Measurements from ENCODE around the gene AQP6. TPM values are rescaled to one million over a fixed set of nuclear protein-coding genes. Genes with fewer than 3 reads are reported as not detected.

The AQP6 gene
- total RNA-seq, 1 donor, result 0.09 TPM

DNA sequence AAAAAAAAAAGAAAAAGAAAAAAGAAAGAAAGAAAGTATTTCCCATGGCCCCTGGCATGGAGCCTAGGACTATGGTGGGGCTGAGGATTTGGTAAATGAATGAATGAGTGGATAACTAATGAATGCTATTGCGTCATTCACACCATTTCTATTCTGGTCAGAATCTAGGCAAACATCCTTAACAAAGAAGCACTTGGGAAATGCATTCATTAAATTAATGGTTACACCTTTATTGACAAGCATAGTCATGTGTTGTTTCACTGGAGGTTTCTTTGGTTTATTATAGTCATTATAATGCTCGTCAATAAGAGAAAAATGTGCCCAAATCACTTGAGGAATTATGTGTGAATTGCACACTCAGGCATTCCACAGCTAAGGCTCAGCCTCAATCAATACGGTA is 35.8 kb upstream of the AQP6 start:
- TF ChIP-seq, protein P1, sequence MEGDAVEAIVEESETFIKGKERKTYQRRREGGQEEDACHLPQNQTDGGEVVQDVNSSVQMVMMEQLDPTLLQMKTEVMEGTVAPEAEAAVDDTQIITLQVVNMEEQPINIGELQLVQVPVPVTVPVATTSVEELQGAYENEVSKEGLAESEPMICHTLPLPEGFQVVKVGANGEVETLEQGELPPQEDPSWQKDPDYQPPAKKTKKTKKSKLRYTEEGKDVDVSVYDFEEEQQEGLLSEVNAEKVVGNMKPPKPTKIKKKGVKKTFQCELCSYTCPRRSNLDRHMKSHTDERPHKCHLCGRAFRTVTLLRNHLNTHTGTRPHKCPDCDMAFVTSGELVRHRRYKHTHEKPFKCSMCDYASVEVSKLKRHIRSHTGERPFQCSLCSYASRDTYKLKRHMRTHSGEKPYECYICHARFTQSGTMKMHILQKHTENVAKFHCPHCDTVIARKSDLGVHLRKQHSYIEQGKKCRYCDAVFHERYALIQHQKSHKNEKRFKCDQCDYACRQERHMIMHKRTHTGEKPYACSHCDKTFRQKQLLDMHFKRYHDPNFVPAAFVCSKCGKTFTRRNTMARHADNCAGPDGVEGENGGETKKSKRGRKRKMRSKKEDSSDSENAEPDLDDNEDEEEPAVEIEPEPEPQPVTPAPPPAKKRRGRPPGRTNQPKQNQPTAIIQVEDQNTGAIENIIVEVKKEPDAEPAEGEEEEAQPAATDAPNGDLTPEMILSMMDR (IDR thresholded peaks at IDR 0.05; ENCODE audit: insufficient read depth, low read length), result no peak
- DNase-seq (ENCODE audit: low read depth), result no peak
- no peak overlapping the region for H3K4me3 ChIP-seq (ENCODE audit: low read depth, low read length)

DNA sequence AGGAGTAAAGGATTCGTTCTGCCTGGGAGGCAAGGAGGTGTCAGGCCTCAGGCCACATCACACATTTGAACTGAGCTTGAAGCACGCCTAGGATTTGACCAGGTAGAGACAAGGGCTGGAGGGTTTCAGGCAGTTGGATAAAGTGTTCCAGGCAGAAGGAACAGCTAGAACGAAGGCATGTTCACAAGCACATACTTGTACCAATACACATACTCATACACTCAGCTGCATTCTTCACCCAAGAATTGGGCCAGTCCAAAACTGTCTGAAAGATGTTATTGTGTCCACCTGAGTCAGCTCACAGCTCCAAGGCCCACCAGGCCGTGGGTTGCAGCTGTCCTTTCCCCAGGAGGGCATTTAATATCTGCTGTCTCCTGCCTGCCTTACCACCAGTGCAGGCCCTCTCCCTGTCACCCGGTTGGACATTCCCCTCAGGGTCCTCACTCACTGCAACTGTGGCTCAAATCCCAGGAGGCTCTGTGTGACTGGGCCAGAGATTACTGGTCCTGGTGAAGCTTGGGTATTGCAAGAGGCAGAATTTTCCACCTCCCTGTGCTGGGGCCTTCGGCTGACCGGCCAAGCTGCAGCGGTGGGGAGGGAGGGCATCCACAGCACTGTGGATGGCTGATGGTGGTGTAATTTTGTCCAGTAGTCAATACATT is 35.0 kb upstream of the AQP6 start:
- TF ChIP-seq, protein P1 (IDR thresholded peaks at IDR 0.05; ENCODE audit: insufficient read depth, low read length), result no peak

DNA sequence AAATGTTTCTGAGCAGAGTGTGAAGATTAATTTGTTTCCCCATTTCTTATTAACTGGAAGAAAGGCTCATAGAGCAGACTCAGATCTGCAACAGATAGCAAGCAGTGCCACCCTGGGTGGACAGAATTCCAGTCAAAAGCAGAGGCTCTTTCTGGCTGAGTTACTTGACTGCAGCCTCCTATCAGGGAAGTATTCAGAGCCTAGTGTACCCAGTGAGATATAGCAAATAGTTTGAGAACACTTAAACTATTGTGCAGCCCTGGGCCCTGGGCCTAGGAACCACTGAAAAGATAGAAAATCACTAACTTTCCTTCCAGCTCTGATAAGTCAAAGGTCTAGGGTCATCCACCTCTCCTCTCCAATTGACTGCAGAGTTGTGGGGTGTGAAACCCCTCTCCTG is 33.4 kb upstream of the AQP6 start:
- DNase-seq (ENCODE audit: low read depth), result no peak
- no peak overlapping the region for H3K4me3 ChIP-seq (ENCODE audit: low read depth, low read length)
- TF ChIP-seq, protein P1 (IDR thresholded peaks at IDR 0.05; ENCODE audit: insufficient read depth, low read length), result no peak

More for the DNA sequence above, 35.0 kb upstream of the AQP6 start:
- DNase-seq (ENCODE audit: low read depth), result no peak
- no peak overlapping the region for H3K4me3 ChIP-seq (ENCODE audit: low read depth, low read length)

DNA sequence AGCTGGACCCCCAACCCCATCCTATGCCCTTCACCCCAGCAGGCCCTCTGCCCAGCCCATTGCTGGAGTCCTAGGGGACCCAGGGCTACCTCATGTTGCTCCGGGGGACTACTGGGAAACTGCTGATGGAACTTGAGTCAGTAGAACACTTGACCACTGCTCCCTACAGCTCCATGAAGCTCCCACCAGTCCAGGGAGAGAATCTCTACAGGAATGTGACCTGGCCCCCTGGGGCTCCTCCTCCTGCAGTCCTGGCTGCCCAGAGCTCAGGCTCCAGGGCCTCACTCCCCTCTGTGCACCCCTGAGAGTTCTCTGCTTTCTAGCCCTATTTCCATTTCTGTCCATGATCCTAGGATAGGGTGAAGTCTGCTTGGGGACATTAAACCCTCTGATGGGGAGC is 33.0 kb upstream of the AQP6 start:
- DNase-seq (ENCODE audit: low read depth), result no peak
- TF ChIP-seq, protein P1 (IDR thresholded peaks at IDR 0.05; ENCODE audit: insufficient read depth, low read length), result no peak
- H3K4me3 ChIP-seq (ENCODE audit: low read depth, low read length), result no peak overlapping the region

DNA sequence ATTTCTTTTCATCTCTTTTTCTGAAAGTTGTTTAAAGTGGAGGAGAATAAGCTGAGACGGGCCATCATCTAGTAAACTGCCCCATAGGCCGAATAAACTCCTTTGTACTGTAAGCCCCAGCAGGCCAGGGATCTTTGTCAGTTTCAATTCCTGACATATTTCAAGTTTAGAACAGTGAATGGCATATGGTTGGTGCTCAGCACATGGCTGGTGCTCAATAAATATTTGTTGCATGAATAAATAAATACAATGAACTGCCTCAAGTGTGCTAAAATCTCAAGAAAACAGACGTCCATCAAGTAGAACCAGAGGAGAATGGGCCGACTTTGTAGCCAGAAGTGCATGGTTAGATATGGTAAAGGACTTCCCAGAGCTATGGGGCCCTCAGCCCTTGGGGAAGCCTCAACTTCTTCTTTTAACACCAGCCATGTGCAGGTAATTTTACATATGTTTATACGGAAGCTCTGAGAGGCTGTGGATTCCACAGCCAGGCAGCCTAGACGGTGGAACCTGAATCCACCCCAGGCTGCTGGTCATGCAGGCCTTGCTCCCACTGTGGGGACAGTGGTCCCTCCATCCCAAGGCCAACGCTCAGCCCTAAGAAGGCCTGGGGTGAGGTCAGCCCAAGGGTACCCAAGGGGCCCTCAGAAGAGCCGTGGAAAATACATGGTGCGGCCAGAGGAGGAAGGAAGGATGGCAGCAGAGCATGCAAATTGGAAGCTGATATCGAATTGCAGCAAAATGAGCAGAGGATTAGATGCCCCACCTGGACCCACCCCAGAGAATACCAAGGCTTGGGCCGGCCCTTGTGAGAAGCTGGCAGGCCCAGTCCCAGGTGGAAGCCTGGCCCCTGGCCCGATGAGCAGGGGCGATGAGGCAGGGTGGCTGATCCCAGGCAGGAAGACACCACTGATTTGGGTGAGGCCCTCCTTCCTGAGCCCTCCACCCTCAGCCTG is 30.9 kb upstream of the AQP6 start:
- H3K4me3 ChIP-seq (ENCODE audit: low read depth, low read length), result no peak overlapping the region
- no peak for DNase-seq (ENCODE audit: low read depth)
- TF ChIP-seq, protein P1 (IDR thresholded peaks at IDR 0.05; ENCODE audit: insufficient read depth, low read length), result no peak

DNA sequence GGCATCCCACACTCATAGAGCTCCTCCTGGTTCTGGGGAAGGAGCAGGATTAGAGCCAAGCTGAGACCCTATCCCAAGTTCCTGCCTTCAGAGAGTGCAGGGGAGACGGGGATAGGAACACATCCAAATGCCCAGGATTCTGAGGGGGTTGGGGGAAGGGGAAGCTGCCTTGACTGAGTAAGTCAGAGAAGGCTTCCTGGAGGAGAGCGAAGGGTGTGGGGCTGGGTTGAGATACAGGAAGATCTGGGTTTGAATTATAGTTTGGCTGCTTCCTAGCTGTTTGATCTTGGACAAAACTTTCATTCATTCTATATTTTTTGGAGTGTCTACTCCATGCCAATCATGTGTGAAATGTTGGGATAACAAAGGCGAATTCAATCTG is 30.2 kb upstream of the AQP6 start:
- TF ChIP-seq, protein P1 (IDR thresholded peaks at IDR 0.05; ENCODE audit: insufficient read depth, low read length), result no peak
- no peak for DNase-seq (ENCODE audit: low read depth)
- no peak overlapping the region for H3K4me3 ChIP-seq (ENCODE audit: low read depth, low read length)
